ENCODE results near the gene SAMD4B.

- no peak for TF ChIP-seq EZH2phosphoT487 (IDR thresholded peaks at IDR 0.05; ENCODE audit: low read length)
- no peak for TF ChIP-seq EZH2 (optimal IDR thresholded peaks at IDR 0.05; ENCODE audit: low read depth, low read length)
Measured at GRCh38 chr19:39345956-39346355, 3.7 kb downstream of the SAMD4B start.
